Neural progenitor cell (in vitro differentiated cells): ENCODE results near the gene REX1BD. TPM values are rescaled to one million over a fixed set of nuclear protein-coding genes. Genes with fewer than 3 reads are reported as not detected.
A peak's percentile ranks its signal among the peaks of the same experiment; 100 is the strongest.

ENCODE experiments used
- DNase-seq: peaks from one replicate; pipeline ENCODE4 v3.0.0-alpha.2; 2016; ENCODE audit warnings: low spot score
- H2AFZ ChIP-seq: fragments of 200-600 bp; sonication (generic); replicated peaks from 2 replicates; pipeline ENCODE4 v1.6.1; 2016; ENCODE audit warnings: antibody characterized with exemption
- H3F3A ChIP-seq: fragments of 200-600 bp; sonication (generic); 2 replicates; pipeline ENCODE4 v1.6.1; 2016; ENCODE audit warnings: antibody characterized with exemption, low read depth
- H3K27ac ChIP-seq: fragments of 200-600 bp; sonication (generic); 2 replicates; pipeline ENCODE4 v1.5.1; 2016; ENCODE audit warnings: mild to moderate bottlenecking
- H3K27me3 ChIP-seq: fragments of 200-600 bp; sonication (generic); 2 replicates; pipeline ENCODE4 v1.6.1; 2016; ENCODE audit warnings: mild to moderate bottlenecking, moderate library complexity
- H3K36me3 ChIP-seq: fragments of 200-600 bp; sonication (generic); 2 replicates; pipeline ENCODE4 v1.5.1; 2016
- H3K4me1 ChIP-seq: fragments of 200-600 bp; sonication (generic); 2 replicates; pipeline ENCODE4 v1.6.1; 2016; ENCODE audit warnings: mixed run types
- H3K4me2 ChIP-seq: fragments of 200-600 bp; sonication (generic); 2 replicates; pipeline ENCODE4 v1.6.1; 2016
- H3K4me3 ChIP-seq: fragments of 200-600 bp; sonication (generic); 2 replicates; pipeline ENCODE4 v1.5.1; 2016
- H3K79me2 ChIP-seq: fragments of 200-600 bp; sonication (generic); 2 replicates; pipeline ENCODE4 v1.6.1; 2016; ENCODE audit warnings: low read depth
- H3K9ac ChIP-seq: fragments of 200-600 bp; sonication (generic); 2 replicates; pipeline ENCODE4 v1.6.1; 2016
- H3K9me3 ChIP-seq: fragments of 200-600 bp; sonication (generic); 2 replicates; pipeline ENCODE4 v1.5.1; 2016; ENCODE audit warnings: low read depth
- H4K20me1 ChIP-seq: fragments of 200-600 bp; sonication (generic); 2 replicates; pipeline ENCODE4 v1.6.1; 2016; ENCODE audit warnings: low read depth
- H3K27ac Mint-ChIP-seq: 3 replicates; pipeline ENCODE4 v1.8.0; 2021; ENCODE audit warnings: mixed read lengths
- H3K27me3 Mint-ChIP-seq: 2 replicates; pipeline ENCODE4 v1.8.0; 2022; ENCODE audit warnings: low read depth, mild to moderate bottlenecking, inconsistent platforms, moderate library complexity, mixed read lengths; ENCODE audit not compliant: insufficient read depth
- H3K36me3 Mint-ChIP-seq: 3 replicates; pipeline ENCODE4 v1.8.0; 2021; ENCODE audit warnings: mixed read lengths
- H3K4me1 Mint-ChIP-seq: 3 replicates; pipeline ENCODE4 v1.8.0; 2021; ENCODE audit warnings: mixed read lengths
- H3K4me3 Mint-ChIP-seq: 3 replicates; pipeline ENCODE4 v1.8.0; 2021; ENCODE audit warnings: mild to moderate bottlenecking, moderate library complexity, mixed read lengths
- H3K9me3 Mint-ChIP-seq: 3 replicates; pipeline ENCODE4 v1.8.0; 2020; ENCODE audit warnings: mixed read lengths
- CTCF ChIP-seq: fragments of 200-600 bp; sonication (generic); IDR thresholded peaks from 2 replicates; pipeline ENCODE4 v1.5.1; 2017; ENCODE audit warnings: antibody characterized with exemption, mild to moderate bottlenecking
- EZH2 ChIP-seq: fragments of 200-600 bp; sonication (generic); IDR thresholded peaks from 2 replicates; pipeline ENCODE4 v1.6.1; 2017; ENCODE audit warnings: antibody characterized with exemption, mild to moderate bottlenecking, moderate library complexity
- EZH2phosphoT487 ChIP-seq: fragments of 200-600 bp; sonication (generic); IDR thresholded peaks from 2 replicates; pipeline ENCODE4 v1.6.1; 2017; ENCODE audit warnings: antibody characterized with exemption
- total RNA-seq: library from RNA; depleted of rRNA; stranded (reverse); fragments of >200 nt; gene quantifications from 2 replicates; pipeline ENCODE4 v1.2.3, GENCODE V29; 2015; ENCODE audit warnings: low replicate concordance

REX1BD gene
- total RNA-seq, 1 donor from 2014 or later = 41.7 TPM

- H3K9me3 Mint-ChIP-seq = no peaks in the 10 kb centered on the region
- no peaks in the 10 kb centered on the region for H3K36me3 Mint-ChIP-seq
- Histone ChIP-seq H3K79me2 (no peaks in the 10 kb centered on the region), H3F3A (no peaks in the 10 kb centered on the region), H3K9me3 (no peaks in the 10 kb centered on the region), H3K27ac (no peak overlapping the region), H3K27me3 (peaks cover 25% of the 10 kb centered on the region), H3K4me1 (no peaks in the 10 kb centered on the region), H3K4me3 (no peak overlapping the region), H4K20me1 (no peaks in the 10 kb centered on the region), H2AFZ (no peak overlapping the region), H3K4me2 (no peak overlapping the region), H3K9ac (no peak overlapping the region), H3K36me3 (no peaks in the 10 kb centered on the region)
- peaks cover 31% of the 10 kb centered on the region for H3K4me1 Mint-ChIP-seq
- H3K27ac Mint-ChIP-seq = peak overlapping the region; percentile 11
- peaks cover 15% of the 10 kb centered on the region for H3K27me3 Mint-ChIP-seq
- peak overlapping the region; percentile 35 for H3K4me3 Mint-ChIP-seq
- no peak for TF ChIP-seq CTCF
- TF ChIP-seq EZH2phosphoT487 = no peak
- peak; percentile 42 for DNase-seq
Measured at GRCh38 chr19:18629166-18630088, 40.8 kb downstream of the REX1BD start.

GRCh38 chr19:18633321-18633720, 44.7 kb downstream of the REX1BD start:
- H3K9me3 Mint-ChIP-seq = no peaks in the 10 kb centered on the region
- H3K4me3 ChIP-seq = no peak overlapping the region
- H3K4me1 ChIP-seq = peaks cover 10% of the 10 kb centered on the region
- H3K4me3 Mint-ChIP-seq = peak overlapping the region; percentile 7
- TF ChIP-seq EZH2phosphoT487 (no peak), EZH2 (no peak), CTCF (no peak)
- no peak for DNase-seq
- H3K9ac ChIP-seq = no peak overlapping the region
- peaks cover 14% of the 10 kb centered on the region for H3K79me2 ChIP-seq
- H3K27me3 ChIP-seq = peaks cover 26% of the 10 kb centered on the region
- peaks cover 41% of the 10 kb centered on the region for H3K4me1 Mint-ChIP-seq
- H3K36me3 ChIP-seq = no peaks in the 10 kb centered on the region
- no peaks in the 10 kb centered on the region for H3K9me3 ChIP-seq
- H3K27ac Mint-ChIP-seq = peak overlapping the region; percentile 52
- no peak overlapping the region for H3K4me2 ChIP-seq
- H4K20me1 ChIP-seq = peaks cover 11% of the 10 kb centered on the region
- peaks cover 19% of the 10 kb centered on the region for H3K27me3 Mint-ChIP-seq
- no peak overlapping the region for H2AFZ ChIP-seq
- no peak overlapping the region for H3K27ac ChIP-seq
- peaks cover 13% of the 10 kb centered on the region for H3F3A ChIP-seq
- no peaks in the 10 kb centered on the region for H3K36me3 Mint-ChIP-seq

- Histone ChIP-seq H4K20me1 (peaks cover 13% of the 10 kb centered on the region), H3K27me3 (peaks cover 18% of the 10 kb centered on the region), H3K4me1 (peaks cover 10% of the 10 kb centered on the region), H3K4me3 (no peak overlapping the region), H3K4me2 (no peak overlapping the region), H3K27ac (no peak overlapping the region), H3F3A (peaks cover 13% of the 10 kb centered on the region), H2AFZ (no peak overlapping the region), H3K36me3 (no peaks in the 10 kb centered on the region), H3K9ac (no peak overlapping the region), H3K79me2 (peaks cover 29% of the 10 kb centered on the region), H3K9me3 (no peaks in the 10 kb centered on the region)
- no peak for DNase-seq
- Mint-ChIP-seq H3K27me3 (peaks cover 17% of the 10 kb centered on the region), H3K4me1 (peaks cover 27% of the 10 kb centered on the region), H3K9me3 (no peaks in the 10 kb centered on the region), H3K36me3 (no peaks in the 10 kb centered on the region), H3K27ac (no peak overlapping the region), H3K4me3 (peak overlapping the region; percentile 2)
- TF ChIP-seq CTCF (no peak), EZH2phosphoT487 (no peak), EZH2 (no peak)
Measured at GRCh38 chr19:18634612-18635297, 46.2 kb downstream of the REX1BD start.
